Measurements from ENCODE around the gene CYP46A1. TPM values are rescaled to one million over a fixed set of nuclear protein-coding genes. Genes with fewer than 3 reads are reported as not detected.

CYP46A1 gene
- total RNA-seq, 1 experiment from 2014 or later = 0.52 TPM

DNA sequence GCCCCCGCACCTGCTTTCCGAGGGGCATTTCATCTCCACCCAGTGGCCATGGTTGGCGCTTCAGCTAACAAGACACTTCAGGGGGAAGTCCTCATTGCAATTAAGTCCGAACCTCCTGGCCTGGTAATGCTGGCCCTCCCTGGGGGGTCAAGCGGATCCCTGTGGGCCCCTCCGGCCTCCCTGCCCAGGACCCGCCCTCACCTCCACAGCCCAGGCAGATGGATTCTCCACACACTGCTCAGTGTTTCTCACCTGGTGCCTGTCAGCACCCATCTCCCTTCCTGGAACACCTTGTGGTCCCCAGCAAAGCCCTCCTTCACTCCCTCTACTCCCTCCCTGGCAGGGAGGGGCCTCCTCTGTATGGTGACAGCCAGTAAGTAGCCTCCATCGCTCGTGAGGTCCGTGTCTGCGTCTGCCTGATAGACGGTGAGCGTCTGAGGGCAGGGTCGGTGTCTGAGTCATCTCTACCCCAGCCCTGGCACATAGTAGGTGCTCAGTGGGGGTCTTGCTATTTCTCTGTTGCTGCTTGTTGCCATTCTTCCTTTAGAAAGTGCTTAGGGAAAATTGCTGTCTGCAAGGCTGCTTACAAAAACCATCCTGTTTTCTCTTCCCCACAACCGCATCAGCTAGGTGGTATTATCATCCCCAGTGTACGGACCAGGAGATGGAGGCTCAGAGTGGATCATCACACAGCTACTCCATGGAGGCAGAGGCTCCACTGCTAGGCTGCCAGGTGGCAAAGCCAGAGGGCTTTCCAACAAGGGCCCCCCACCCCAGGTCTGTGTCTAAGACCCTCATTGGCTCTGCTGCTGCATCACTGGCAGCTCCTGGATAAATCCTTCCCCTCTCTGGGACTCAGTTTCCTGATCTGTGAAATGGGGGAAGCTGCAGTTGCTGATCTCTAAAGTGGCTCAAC lies 69.4 kb downstream of the CYP46A1 start:
- Histone ChIP-seq H3K79me2 (ENCODE audit: low read length) (no peaks in the 10 kb centered on the region), H3K9me2 (replicated peaks; ENCODE audit: insufficient read depth, low read length) (no peaks in the 10 kb centered on the region), H3K4me3 (ENCODE audit: low read length) (no peak overlapping the region), H3K4me1 (ENCODE audit: low read length) (0 out of 2 replicates have a peak, but pooled peaks cover 2% of the 10 kb centered on the region), H3K27me3 (ENCODE audit: low read length) (peaks cover 3% of the 10 kb centered on the region; the same call in 1 of the 2 replicates), H3K27ac (ENCODE audit: low read length) (no peak overlapping the region), H4K20me1 (ENCODE audit: insufficient read depth, low read depth, low read length) (no peaks in the 10 kb centered on the region; the same call in 1 of the 2 replicates), H2AFZ (ENCODE audit: low read length) (no peak overlapping the region), H3K9me3 (ENCODE audit: low read length) (no peaks in the 10 kb centered on the region), H3K4me2 (ENCODE audit: low read depth, low read length, poor library complexity, severe bottlenecking) (no peak overlapping the region), H3K36me3 (ENCODE audit: insufficient read depth, low read length) (no peaks in the 10 kb centered on the region), H3K9ac (ENCODE audit: low read length) (no peak overlapping the region)
- no peak for DNase-seq

GRCh38 chr14:99754141-99755067 lies 70.3 kb downstream of the CYP46A1 start:
- Histone ChIP-seq H3K4me3 (ENCODE audit: low read length) (no peak overlapping the region), H3K27me3 (ENCODE audit: low read length) (peaks cover 3% of the 10 kb centered on the region; the same call in 1 of the 2 replicates), H3K27ac (ENCODE audit: low read length) (no peak overlapping the region), H3K9me3 (ENCODE audit: low read length) (no peaks in the 10 kb centered on the region), H4K20me1 (ENCODE audit: insufficient read depth, low read depth, low read length) (no peaks in the 10 kb centered on the region; the same call in 1 of the 2 replicates), H3K4me1 (ENCODE audit: low read length) (no peaks in the 10 kb centered on the region), H3K9ac (ENCODE audit: low read length) (no peak overlapping the region), H3K9me2 (replicated peaks; ENCODE audit: insufficient read depth, low read length) (no peaks in the 10 kb centered on the region), H3K36me3 (ENCODE audit: insufficient read depth, low read length) (no peaks in the 10 kb centered on the region), H3K4me2 (ENCODE audit: low read depth, low read length, poor library complexity, severe bottlenecking) (no peak overlapping the region), H3K79me2 (ENCODE audit: low read length) (no peaks in the 10 kb centered on the region), H2AFZ (ENCODE audit: low read length) (no peak overlapping the region)
- no peak for DNase-seq

- Histone ChIP-seq H4K20me1 (ENCODE audit: insufficient read depth, low read depth, low read length) (no peaks in the 10 kb centered on the region; the same call in 1 of the 2 replicates), H3K4me1 (ENCODE audit: low read length) (no peaks in the 10 kb centered on the region), H3K36me3 (ENCODE audit: insufficient read depth, low read length) (no peaks in the 10 kb centered on the region), H2AFZ (ENCODE audit: low read length) (no peak overlapping the region), H3K4me3 (ENCODE audit: low read length) (no peak overlapping the region), H3K4me2 (ENCODE audit: low read depth, low read length, poor library complexity, severe bottlenecking) (no peak overlapping the region), H3K27ac (ENCODE audit: low read length) (no peak overlapping the region), H3K9me2 (replicated peaks; ENCODE audit: insufficient read depth, low read length) (no peaks in the 10 kb centered on the region), H3K9me3 (ENCODE audit: low read length) (no peaks in the 10 kb centered on the region), H3K79me2 (ENCODE audit: low read length) (no peaks in the 10 kb centered on the region), H3K27me3 (ENCODE audit: low read length) (peaks cover 3% of the 10 kb centered on the region; the same call in 1 of the 2 replicates), H3K9ac (ENCODE audit: low read length) (no peak overlapping the region)
- DNase-seq = no peak
These were observed 70.9 kb downstream of the CYP46A1 start for GRCh38 chr14:99755068-99755405.

GRCh38 chr14:99755629-99756603 lies 71.8 kb downstream of the CYP46A1 start:
- Histone ChIP-seq H3K27ac (ENCODE audit: low read length) (no peak overlapping the region), H3K4me2 (ENCODE audit: low read depth, low read length, poor library complexity, severe bottlenecking) (no peak overlapping the region), H3K79me2 (ENCODE audit: low read length) (no peaks in the 10 kb centered on the region), H3K36me3 (ENCODE audit: insufficient read depth, low read length) (no peaks in the 10 kb centered on the region), H3K9me2 (replicated peaks; ENCODE audit: insufficient read depth, low read length) (no peaks in the 10 kb centered on the region), H3K9me3 (ENCODE audit: low read length) (no peaks in the 10 kb centered on the region), H2AFZ (ENCODE audit: low read length) (no peak overlapping the region), H3K4me3 (ENCODE audit: low read length) (no peak overlapping the region), H3K4me1 (ENCODE audit: low read length) (no peaks in the 10 kb centered on the region), H3K9ac (ENCODE audit: low read length) (no peak overlapping the region), H3K27me3 (ENCODE audit: low read length) (peaks cover 3% of the 10 kb centered on the region; the same call in 1 of the 2 replicates), H4K20me1 (ENCODE audit: insufficient read depth, low read depth, low read length) (no peaks in the 10 kb centered on the region; the same call in 1 of the 2 replicates)
- no peak for DNase-seq

- Histone ChIP-seq H3K27me3 (ENCODE audit: low read length) (peaks cover 3% of the 10 kb centered on the region; the same call in 1 of the 2 replicates), H4K20me1 (ENCODE audit: insufficient read depth, low read depth, low read length) (no peaks in the 10 kb centered on the region; the same call in 1 of the 2 replicates), H3K4me2 (ENCODE audit: low read depth, low read length, poor library complexity, severe bottlenecking) (no peak overlapping the region), H3K79me2 (ENCODE audit: low read length) (no peaks in the 10 kb centered on the region), H3K36me3 (ENCODE audit: insufficient read depth, low read length) (no peaks in the 10 kb centered on the region), H3K4me1 (ENCODE audit: low read length) (no peaks in the 10 kb centered on the region), H3K9me2 (replicated peaks; ENCODE audit: insufficient read depth, low read length) (no peaks in the 10 kb centered on the region), H3K4me3 (ENCODE audit: low read length) (no peak overlapping the region), H3K9ac (ENCODE audit: low read length) (no peak overlapping the region), H3K27ac (ENCODE audit: low read length) (no peak overlapping the region), H2AFZ (ENCODE audit: low read length) (no peak overlapping the region), H3K9me3 (ENCODE audit: low read length) (no peaks in the 10 kb centered on the region)
- no peak for DNase-seq
These were observed 72.7 kb downstream of the CYP46A1 start for GRCh38 chr14:99756796-99757195.

DNA sequence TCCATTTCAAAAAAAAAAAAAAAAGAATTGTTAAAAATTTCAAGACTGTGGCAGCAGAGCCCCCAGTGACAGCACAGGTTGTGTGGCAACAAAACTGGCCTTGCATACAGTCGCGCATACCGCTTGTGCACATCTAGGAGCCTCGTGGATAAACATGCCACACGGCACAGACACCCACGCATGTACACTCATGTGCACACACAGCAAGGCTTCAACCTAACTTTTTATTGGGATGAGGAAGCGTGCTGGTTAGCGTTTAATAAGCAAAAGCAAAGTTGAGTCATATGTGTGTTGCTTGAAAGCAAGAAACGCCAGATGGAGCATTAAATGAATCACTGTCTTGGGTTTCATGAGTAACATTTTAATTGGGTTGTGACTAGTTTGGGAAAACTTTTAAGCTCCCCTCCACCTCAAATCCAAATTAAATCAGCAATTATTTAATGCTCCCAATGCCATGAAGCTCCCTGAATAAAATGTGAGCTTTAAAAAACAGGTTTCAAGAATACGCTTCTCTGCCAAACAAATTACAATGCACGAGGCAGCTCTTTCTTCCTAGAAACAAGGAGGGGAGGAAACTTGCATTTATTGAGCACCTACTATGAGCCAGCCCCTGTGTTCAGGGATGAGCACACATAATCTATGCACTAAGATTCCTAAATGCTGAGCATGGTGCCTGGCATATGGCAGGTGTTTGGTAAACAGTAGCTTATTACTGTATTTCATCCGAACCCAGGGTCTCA lies 73.4 kb downstream of the CYP46A1 start:
- H3K9ac ChIP-seq (ENCODE audit: low read length) = no peak overlapping the region

More for the DNA sequence above, 73.4 kb downstream of the CYP46A1 start:
- Histone ChIP-seq H3K9me2 (replicated peaks; ENCODE audit: insufficient read depth, low read length) (no peaks in the 10 kb centered on the region), H3K27ac (ENCODE audit: low read length) (no peak overlapping the region), H4K20me1 (ENCODE audit: insufficient read depth, low read depth, low read length) (no peaks in the 10 kb centered on the region; the same call in 1 of the 2 replicates), H3K9me3 (ENCODE audit: low read length) (no peaks in the 10 kb centered on the region), H3K4me1 (ENCODE audit: low read length) (no peaks in the 10 kb centered on the region), H3K27me3 (ENCODE audit: low read length) (peaks cover 3% of the 10 kb centered on the region; the same call in 1 of the 2 replicates), H3K4me3 (ENCODE audit: low read length) (no peak overlapping the region), H3K79me2 (ENCODE audit: low read length) (no peaks in the 10 kb centered on the region), H2AFZ (ENCODE audit: low read length) (no peak overlapping the region), H3K36me3 (ENCODE audit: insufficient read depth, low read length) (no peaks in the 10 kb centered on the region), H3K4me2 (ENCODE audit: low read depth, low read length, poor library complexity, severe bottlenecking) (no peak overlapping the region)
- DNase-seq = no peak
